Stimulated activated naive CD8-positive, alpha-beta T cell treated with anti-CD3 and anti-CD28 coated beads, Interleukin-15, Interleukin-2, amounts not matched to agents 100 ng/mL and 50 ng/mL, for 24 hours (primary cell): ENCODE data around the gene CACNA2D4.

ENCODE experiments used
- H3K27ac Mint-ChIP-seq: one replicate; pipeline ENCODE4 v1.8.0; 2021; ENCODE audit warnings: mild to moderate bottlenecking, mixed read lengths
- H3K27me3 Mint-ChIP-seq: one replicate; pipeline ENCODE4 v1.8.0; 2021; ENCODE audit warnings: mixed read lengths
- H3K36me3 Mint-ChIP-seq: one replicate; pipeline ENCODE4 v1.8.0; 2021; ENCODE audit warnings: low read depth, mixed read lengths
- H3K4me1 Mint-ChIP-seq: one replicate; pipeline ENCODE4 v1.8.0; 2021; ENCODE audit warnings: low read depth, mixed read lengths
- H3K4me3 Mint-ChIP-seq: one replicate; pipeline ENCODE4 v1.8.0; 2021; ENCODE audit warnings: mild to moderate bottlenecking, mixed read lengths
- H3K9me3 Mint-ChIP-seq: one replicate; pipeline ENCODE4 v1.8.0; 2021; ENCODE audit warnings: mixed read lengths

CACNA2D4 gene

GRCh38 chr12:1862973-1863372, 55.5 kb downstream of the CACNA2D4 start:
- H3K36me3 Mint-ChIP-seq = no peaks in the 10 kb centered on the region
- H3K4me1 Mint-ChIP-seq = no peaks in the 10 kb centered on the region
- H3K4me3 Mint-ChIP-seq = no peak overlapping the region
- no peak overlapping the region for H3K27ac Mint-ChIP-seq
- H3K27me3 Mint-ChIP-seq = peaks cover 27% of the 10 kb centered on the region
- H3K9me3 Mint-ChIP-seq = no peaks in the 10 kb centered on the region

- Mint-ChIP-seq H3K9me3 (no peaks in the 10 kb centered on the region), H3K4me1 (no peaks in the 10 kb centered on the region), H3K27me3 (peaks cover 12% of the 10 kb centered on the region), H3K27ac (no peak overlapping the region), H3K36me3 (no peaks in the 10 kb centered on the region), H3K4me3 (no peak overlapping the region)
Measured at GRCh38 chr12:1859643-1860042, 58.8 kb downstream of the CACNA2D4 start.

GRCh38 chr12:1858456-1858855, 60.0 kb downstream of the CACNA2D4 start:
- Mint-ChIP-seq H3K36me3 (no peaks in the 10 kb centered on the region), H3K27me3 (peaks cover 7% of the 10 kb centered on the region), H3K4me1 (no peaks in the 10 kb centered on the region), H3K4me3 (no peak overlapping the region), H3K27ac (no peak overlapping the region), H3K9me3 (no peaks in the 10 kb centered on the region)

- Mint-ChIP-seq H3K4me1 (no peaks in the 10 kb centered on the region), H3K27ac (no peak overlapping the region), H3K27me3 (peaks cover 3% of the 10 kb centered on the region), H3K36me3 (no peaks in the 10 kb centered on the region), H3K9me3 (no peaks in the 10 kb centered on the region), H3K4me3 (no peak overlapping the region)
Measured at GRCh38 chr12:1857821-1858220, 60.6 kb downstream of the CACNA2D4 start.

- peaks cover 3% of the 10 kb centered on the region for H3K27me3 Mint-ChIP-seq
- no peak overlapping the region for H3K27ac Mint-ChIP-seq
- no peaks in the 10 kb centered on the region for H3K9me3 Mint-ChIP-seq
- no peaks in the 10 kb centered on the region for H3K36me3 Mint-ChIP-seq
- no peaks in the 10 kb centered on the region for H3K4me1 Mint-ChIP-seq
- no peak overlapping the region for H3K4me3 Mint-ChIP-seq
Measured at GRCh38 chr12:1857086-1857485, 61.4 kb downstream of the CACNA2D4 start.

GRCh38 chr12:1855241-1855640, 63.2 kb downstream of the CACNA2D4 start:
- H3K4me1 Mint-ChIP-seq = no peaks in the 10 kb centered on the region
- H3K9me3 Mint-ChIP-seq = no peaks in the 10 kb centered on the region
- no peak overlapping the region for H3K27ac Mint-ChIP-seq
- H3K27me3 Mint-ChIP-seq = peaks cover 3% of the 10 kb centered on the region
- no peak overlapping the region for H3K4me3 Mint-ChIP-seq
- H3K36me3 Mint-ChIP-seq = no peaks in the 10 kb centered on the region

- H3K36me3 Mint-ChIP-seq = no peaks in the 10 kb centered on the region
- H3K9me3 Mint-ChIP-seq = no peaks in the 10 kb centered on the region
- H3K4me3 Mint-ChIP-seq = no peak overlapping the region
- no peaks in the 10 kb centered on the region for H3K4me1 Mint-ChIP-seq
- H3K27me3 Mint-ChIP-seq = no peaks in the 10 kb centered on the region
- no peak overlapping the region for H3K27ac Mint-ChIP-seq
Measured at GRCh38 chr12:1853716-1854115, 64.7 kb downstream of the CACNA2D4 start.

GRCh38 chr12:1852076-1852475, 66.4 kb downstream of the CACNA2D4 start:
- H3K4me1 Mint-ChIP-seq = no peaks in the 10 kb centered on the region
- no peaks in the 10 kb centered on the region for H3K36me3 Mint-ChIP-seq
- H3K27me3 Mint-ChIP-seq = no peaks in the 10 kb centered on the region
- no peak overlapping the region for H3K4me3 Mint-ChIP-seq
- no peaks in the 10 kb centered on the region for H3K9me3 Mint-ChIP-seq
- no peak overlapping the region for H3K27ac Mint-ChIP-seq

- no peaks in the 10 kb centered on the region for H3K36me3 Mint-ChIP-seq
- H3K4me1 Mint-ChIP-seq = no peaks in the 10 kb centered on the region
- no peak overlapping the region for H3K27ac Mint-ChIP-seq
- H3K27me3 Mint-ChIP-seq = no peaks in the 10 kb centered on the region
- H3K9me3 Mint-ChIP-seq = no peaks in the 10 kb centered on the region
- H3K4me3 Mint-ChIP-seq = no peak overlapping the region
Measured at GRCh38 chr12:1851151-1851701, 67.2 kb downstream of the CACNA2D4 start.

GRCh38 chr12:1848745-1849144, 69.7 kb downstream of the CACNA2D4 start:
- H3K4me1 Mint-ChIP-seq = no peaks in the 10 kb centered on the region
- H3K27ac Mint-ChIP-seq = no peak overlapping the region
- no peaks in the 10 kb centered on the region for H3K36me3 Mint-ChIP-seq
- H3K4me3 Mint-ChIP-seq = no peak overlapping the region
- H3K9me3 Mint-ChIP-seq = no peaks in the 10 kb centered on the region
- H3K27me3 Mint-ChIP-seq = no peaks in the 10 kb centered on the region

- Mint-ChIP-seq H3K4me1 (no peaks in the 10 kb centered on the region), H3K9me3 (no peaks in the 10 kb centered on the region), H3K27ac (no peak overlapping the region), H3K27me3 (no peaks in the 10 kb centered on the region), H3K36me3 (no peaks in the 10 kb centered on the region), H3K4me3 (no peak overlapping the region)
Measured at GRCh38 chr12:1848146-1848545, 70.3 kb downstream of the CACNA2D4 start.

GRCh38 chr12:1847411-1847810, 71.0 kb downstream of the CACNA2D4 start:
- H3K27me3 Mint-ChIP-seq = no peaks in the 10 kb centered on the region
- no peak overlapping the region for H3K4me3 Mint-ChIP-seq
- no peak overlapping the region for H3K27ac Mint-ChIP-seq
- no peaks in the 10 kb centered on the region for H3K9me3 Mint-ChIP-seq
- H3K36me3 Mint-ChIP-seq = no peaks in the 10 kb centered on the region
- H3K4me1 Mint-ChIP-seq = peaks cover 4% of the 10 kb centered on the region

GRCh38 chr12:1846421-1847405, 71.7 kb downstream of the CACNA2D4 start:
- Mint-ChIP-seq H3K4me1 (peaks cover 8% of the 10 kb centered on the region), H3K27ac (no peak overlapping the region), H3K9me3 (no peaks in the 10 kb centered on the region), H3K4me3 (no peak overlapping the region), H3K36me3 (no peaks in the 10 kb centered on the region), H3K27me3 (peaks cover 4% of the 10 kb centered on the region)

GRCh38 chr12:1845886-1846285, 72.6 kb downstream of the CACNA2D4 start:
- Mint-ChIP-seq H3K4me1 (peaks cover 12% of the 10 kb centered on the region), H3K9me3 (no peaks in the 10 kb centered on the region), H3K4me3 (no peak overlapping the region), H3K36me3 (no peaks in the 10 kb centered on the region), H3K27me3 (peaks cover 4% of the 10 kb centered on the region), H3K27ac (no peak overlapping the region)

GRCh38 chr12:1845427-1845826, 73.0 kb downstream of the CACNA2D4 start:
- H3K27me3 Mint-ChIP-seq = peaks cover 4% of the 10 kb centered on the region
- no peak overlapping the region for H3K4me3 Mint-ChIP-seq
- H3K9me3 Mint-ChIP-seq = no peaks in the 10 kb centered on the region
- no peaks in the 10 kb centered on the region for H3K36me3 Mint-ChIP-seq
- peaks cover 12% of the 10 kb centered on the region for H3K4me1 Mint-ChIP-seq
- H3K27ac Mint-ChIP-seq = no peak overlapping the region
